OCI-LY1 (cell line): ENCODE results near the gene MMP24OS.
"Not testable (repeated sequence)": the region's sequence is repeated elsewhere in the genome, so short reads cannot be mapped to it uniquely, and the experiment has no call there.

Experiments
- CTCF ChIP-seq: fragments of 200-600 bp; sonication (generic), shearing (Covaris generic); IDR thresholded peaks from 2 replicates; pipeline ENCODE4 v1.5.1; 2017; ENCODE audit warnings: mild to moderate bottlenecking, antibody characterized with exemption, low read length, moderate library complexity, mixed read lengths
- EZH2 ChIP-seq: fragments of 200-600 bp; sonication (generic), shearing (Covaris generic); IDR thresholded peaks from 2 replicates; pipeline ENCODE4 v1.8.0; 2017; ENCODE audit warnings: borderline replicate concordance, mixed run types, mild to moderate bottlenecking, antibody characterized with exemption, low read length, moderate library complexity, mixed read lengths

GRCh38 chr20:35262321-35262720 is 15.6 kb downstream of the MMP24OS start:
- TF ChIP-seq CTCF, EZH2: not testable (repeated sequence)
